ENCODE results near the gene HIP1. TPM values are rescaled to one million over a fixed set of nuclear protein-coding genes. Genes with fewer than 3 reads are reported as not detected.

Gene HIP1
- total and polyA plus RNA-seq, 2 of the 13 experiments (the other 11 are each of a cell fraction or from before 2014, with no cell fraction given): 4.5 to 6.2 TPM

- TF ChIP-seq ZNF280D (CRISPR knock-in tag; IDR thresholded peaks at IDR 0.05) (peak; percentile 83; the same call in 1 of the 2 replicates), CBX5 (CRISPR knock-in tag; IDR thresholded peaks at IDR 0.05; ENCODE audit: borderline replicate concordance) (peak; percentile 55; the same call in 1 of the 2 replicates), THRA (CRISPR knock-in tag; IDR thresholded peaks at IDR 0.05; ENCODE audit: borderline replicate concordance) (no peak), ZMYM2 (CRISPR knock-in tag; IDR thresholded peaks at IDR 0.05) (peak; percentile 48; the same call in 1 of the 2 replicates), PBX3 (CRISPR knock-in tag; IDR thresholded peaks at IDR 0.05; ENCODE audit: borderline replicate concordance) (no peak), FOXK2 (IDR thresholded peaks at IDR 0.05) (no peak), NONO (IDR thresholded peaks at IDR 0.05) (no peak), NONO (CRISPR knock-in tag; conservative IDR thresholded peaks at IDR 0.05) (no peak), ZNF331 (CRISPR knock-in tag; IDR thresholded peaks at IDR 0.05) (0 out of 2 replicates have a peak, but pooled peaks have one; percentile 25), ZNF605 (CRISPR knock-in tag; IDR thresholded peaks at IDR 0.05) (no peak), ZUFSP (CRISPR knock-in tag; IDR thresholded peaks at IDR 0.05; ENCODE audit: borderline replicate concordance) (no peak), ZNF572 (CRISPR knock-in tag; IDR thresholded peaks at IDR 0.05) (no peak), CTCF (CRISPR knock-in tag; IDR thresholded peaks at IDR 0.05) (peak; percentile 89)
These were observed 95.8 kb downstream of the HIP1 start (continued) for GRCh38 chr7:75642810-75643486.

All from HepG2 (cell line).